A549 treated with dexamethasone at 1 μM for 4 hours (cell line): ENCODE results near the gene ANKRD35. TPM values are rescaled to one million over a fixed set of nuclear protein-coding genes. Genes with fewer than 3 reads are reported as not detected.

Experiments
- total RNA-seq: library from RNA; stranded (reverse); fragments of 200-300 nt; extraction: Qiagen RNA extraction; gene quantifications from 5 replicates; pipeline ENCODE4 v1.2.3, GENCODE V29; 2022

The ANKRD35 gene
- total RNA-seq: 0.04 to 0.07 TPM (median 0.06 TPM) in 5 replicates

GRCh38 chr1:145885738-145886287 is at the start of gene ANKRD35:
TSS of gene ANKRD35 (minus strand) at chr1:145885866. CDS start at chr1:145885758, 108 bp downstream.

GRCh38 chr1:145927063-145927886 is 41.6 kb upstream of the ANKRD35 start, which contains the start of gene RBM8A:
TSS of gene RBM8A (minus strand) at chr1:145927484. CDS start at chr1:145927426, 58 bp downstream.

GRCh38 chr1:145918144-145918991 is 32.7 kb upstream of the ANKRD35 start, which contains the start of gene PEX11B:
TSS of gene PEX11B (minus strand) at chr1:145918717. CDS start at chr1:145918688, 29 bp downstream.

GRCh38 chr1:145858901-145859490 is 26.7 kb downstream of the ANKRD35 start, which contains the start of gene PIAS3:
TSS of gene PIAS3 (minus strand) at chr1:145859081. CDS start at chr1:145858990, 91 bp downstream.

GRCh38 chr1:145845514-145846161 is 40.0 kb downstream of the ANKRD35 start, which contains the start of gene NUDT17:
TSS of gene NUDT17 (plus strand) at chr1:145845630. CDS start at chr1:145845641, 11 bp downstream.

GRCh38 chr1:145823565-145824498 is 61.8 kb downstream of the ANKRD35 start, which contains the start of the genes POLR3C and RNF115:
TSS of gene POLR3C (plus strand) at chr1:145824200. CDS start at chr1:145825777, 1,577 bp downstream.
TSS of gene RNF115 (minus strand) at chr1:145824095. CDS start at chr1:145823873, 222 bp downstream.

Other genes starting within 250 kb of the ANKRD35 start
- gene PDZK1, start 178.5 kb downstream of the ANKRD35 start, total RNA-seq: 0.80 to 1.5 TPM (median 1.1 TPM) in 5 replicates
- not detected in 5 replicates for gene CD160, start 166.4 kb downstream of the ANKRD35 start, total RNA-seq
- 12.1 to 15.0 TPM (median 13.8 TPM) in 5 replicates for gene RNF115, start 61.8 kb downstream of the ANKRD35 start, total RNA-seq
- 37.6 to 45.8 TPM (median 38.9 TPM) in 5 replicates for gene POLR3C, start 61.7 kb downstream of the ANKRD35 start, total RNA-seq
- 6.1 to 7.3 TPM (median 6.4 TPM) in 5 replicates for gene NUDT17, start 40.2 kb downstream of the ANKRD35 start, total RNA-seq
- 34.3 to 47.3 TPM (median 43.5 TPM) in 5 replicates for gene PIAS3, start 26.8 kb downstream of the ANKRD35 start, total RNA-seq
- 1.2 to 2.3 TPM (median 1.4 TPM) in 5 replicates for gene ITGA10, start 24.2 kb upstream of the ANKRD35 start, total RNA-seq
- gene PEX11B, start 32.9 kb upstream of the ANKRD35 start, total RNA-seq: 31.5 to 39.8 TPM (median 37.6 TPM) in 5 replicates
- 223 to 286 TPM (median 236 TPM) in 5 replicates for gene RBM8A, start 41.6 kb upstream of the ANKRD35 start, total RNA-seq
- 12.5 to 16.7 TPM (median 14.4 TPM) in 5 replicates for gene LIX1L, start 72.2 kb upstream of the ANKRD35 start, total RNA-seq
- gene ANKRD34A, start 78.7 kb upstream of the ANKRD35 start, total RNA-seq: 0.24 to 0.47 TPM (median 0.35 TPM) in 5 replicates
- 10.1 to 12.9 TPM (median 12.5 TPM) in 5 replicates for gene POLR3GL, start 78.8 kb upstream of the ANKRD35 start, total RNA-seq
- 0.37 to 0.81 TPM (median 0.52 TPM) in 5 replicates for gene TXNIP, start 110.7 kb upstream of the ANKRD35 start, total RNA-seq
- gene HJV, start 135.9 kb upstream of the ANKRD35 start, total RNA-seq: not detected in 5 replicates